HG03103 (cell line): ENCODE results near the gene SPATA21.

Experiments
- ATAC-seq: cut with Tn5 transposase; IDR thresholded peaks from one replicate; pipeline ENCODE4 v1.9.1; 2021; ENCODE audit warnings: low read depth; ENCODE audit not compliant: unreplicated experiment

SPATA21 gene

GRCh38 chr1:16354619-16355018 lies 82.6 kb downstream of the SPATA21 start:
- no peak for ATAC-seq

GRCh38 chr1:16352842-16353535 lies 84.2 kb downstream of the SPATA21 start:
- no peak for ATAC-seq

- ATAC-seq = peak; percentile 86
Observed at GRCh38 chr1:16351994-16352841, 85.0 kb downstream of the SPATA21 start, which contains the start of gene FBXO42. FBXO42 (minus strand) TSS chr1:16352480; CDS start chr1:16315418, 37,062 bp downstream.

GRCh38 chr1:16351456-16351993 lies 85.7 kb downstream of the SPATA21 start:
- ATAC-seq = no peak

- ATAC-seq = no peak
Observed at GRCh38 chr1:16349847-16350406, 87.3 kb downstream of the SPATA21 start.
